Non-pigmented ciliary epithelial cell (primary cell): ENCODE measurements around the gene ACADSB.

Experiments used
- DNase-seq: peaks from one replicate; pipeline ENCODE4 v3.0.0-alpha.2; 2010; ENCODE audit warnings: low read depth

ACADSB gene

DNA sequence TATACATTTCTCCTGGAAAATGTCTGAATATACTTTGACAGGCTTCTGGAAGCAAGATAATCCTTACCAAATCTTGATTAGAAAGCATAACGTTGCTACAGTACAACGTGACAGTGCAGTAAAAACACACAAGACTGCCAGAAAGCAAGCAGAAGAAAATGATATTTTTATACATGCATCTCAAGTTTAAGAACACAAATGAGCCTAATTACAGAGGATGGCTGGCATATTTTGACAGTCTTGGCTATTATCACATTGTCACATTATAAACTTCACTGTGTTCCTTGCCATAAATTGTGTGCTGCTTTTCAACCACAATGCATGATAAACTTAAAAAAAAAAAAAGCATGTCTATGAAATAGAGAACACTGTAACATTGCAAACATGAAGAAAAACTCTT is 4.5 kb upstream of the ACADSB start:
- DNase-seq: no peak

DNA sequence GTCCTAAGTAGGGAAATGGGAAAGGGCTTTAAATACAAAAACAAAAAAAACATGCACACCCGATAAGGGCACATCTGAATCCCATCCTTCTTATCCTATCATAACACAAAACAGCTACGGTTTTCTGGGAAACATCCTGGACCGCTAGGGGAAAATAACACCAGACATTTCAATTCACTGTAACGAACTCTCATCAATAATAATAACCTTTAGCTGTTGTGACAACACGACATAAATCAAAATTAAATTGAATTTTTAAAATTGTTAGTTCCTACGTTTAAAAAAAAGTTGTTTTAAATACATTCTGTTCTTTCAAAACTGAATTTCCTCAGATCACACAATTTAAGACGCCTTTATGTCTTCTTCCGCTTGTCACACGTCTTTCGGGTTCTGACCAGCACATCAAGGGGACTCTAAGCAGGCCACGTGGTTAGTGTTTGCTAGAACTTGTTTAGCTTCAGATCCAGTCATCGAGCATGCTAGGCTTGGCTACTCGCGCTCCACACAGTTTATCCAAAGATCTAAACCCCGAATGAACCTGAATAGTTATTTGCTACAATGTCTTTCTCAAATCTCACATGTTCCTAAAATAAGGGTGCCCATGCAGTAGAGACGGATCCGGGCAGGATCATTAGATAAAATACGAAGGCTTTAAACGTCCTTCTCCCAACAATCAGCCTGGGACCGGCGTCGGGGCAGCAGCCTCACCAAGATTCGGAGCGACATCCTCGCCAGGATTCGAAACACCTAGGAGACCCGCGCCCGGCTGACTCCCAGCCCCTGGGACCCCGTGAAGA is 1.1 kb upstream of the ACADSB start:
- DNase-seq: peak; percentile 27

DNA sequence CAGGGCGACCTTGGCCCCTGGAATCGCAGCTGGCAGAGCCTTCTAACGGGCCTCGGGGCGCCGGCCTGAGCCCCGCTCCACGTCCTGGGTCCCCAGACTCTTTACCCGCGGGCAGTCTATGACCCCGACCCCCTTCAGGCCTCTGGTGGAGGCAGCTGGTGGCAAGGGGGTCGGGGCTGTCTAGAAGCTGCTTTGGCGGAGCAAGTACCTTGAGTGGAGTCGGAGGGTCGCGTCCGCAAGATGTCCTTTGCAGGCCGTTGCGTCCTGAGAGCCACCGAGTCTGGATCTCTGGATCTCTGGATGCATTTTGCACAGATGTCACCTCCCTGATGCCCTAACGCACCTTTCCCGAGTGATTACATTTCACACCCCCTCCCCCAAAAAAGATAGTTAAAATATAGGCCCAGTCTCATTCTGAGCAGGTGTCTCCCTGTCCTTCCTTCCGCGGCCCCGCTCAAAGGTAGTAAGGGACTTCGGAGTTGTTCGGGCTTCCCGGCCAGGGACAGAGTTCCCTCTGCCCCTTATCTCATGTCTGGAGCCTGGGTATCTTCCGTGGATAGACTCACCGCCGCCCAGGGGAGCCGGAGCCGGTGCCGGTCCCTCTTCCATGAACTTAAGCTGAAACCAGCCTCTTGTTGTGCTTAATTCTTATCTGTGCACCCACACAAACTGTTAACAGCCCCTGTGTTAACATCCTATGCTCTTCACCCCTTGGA is 457 bp downstream of the ACADSB start:
- DNase-seq: no peak

DNA sequence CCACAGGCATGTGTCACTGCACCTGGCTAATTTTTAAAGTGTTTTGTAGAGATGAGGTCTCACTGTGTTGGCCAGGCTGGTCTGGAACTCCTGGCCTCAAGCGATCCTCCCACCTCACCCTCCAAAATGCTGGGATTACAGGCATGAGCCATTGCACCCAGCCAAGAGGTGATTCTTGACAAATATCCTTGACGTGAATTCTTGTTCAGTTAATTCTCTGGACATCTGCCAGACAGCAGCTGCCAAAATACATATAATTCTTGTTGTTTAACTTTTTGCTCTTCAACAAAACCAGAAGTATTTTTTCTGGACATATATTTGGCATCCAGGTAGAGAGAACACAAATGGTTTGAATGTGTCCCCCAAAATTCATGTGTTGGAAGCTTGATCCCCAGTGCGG is 3.2 kb downstream of the ACADSB start:
- no peak for DNase-seq

GRCh38 chr10:123013456-123014419 is 4.9 kb downstream of the ACADSB start:
- no peak for DNase-seq

- DNase-seq: no peak
These were observed 6.0 kb downstream of the ACADSB start for GRCh38 chr10:123014772-123015171.

DNA sequence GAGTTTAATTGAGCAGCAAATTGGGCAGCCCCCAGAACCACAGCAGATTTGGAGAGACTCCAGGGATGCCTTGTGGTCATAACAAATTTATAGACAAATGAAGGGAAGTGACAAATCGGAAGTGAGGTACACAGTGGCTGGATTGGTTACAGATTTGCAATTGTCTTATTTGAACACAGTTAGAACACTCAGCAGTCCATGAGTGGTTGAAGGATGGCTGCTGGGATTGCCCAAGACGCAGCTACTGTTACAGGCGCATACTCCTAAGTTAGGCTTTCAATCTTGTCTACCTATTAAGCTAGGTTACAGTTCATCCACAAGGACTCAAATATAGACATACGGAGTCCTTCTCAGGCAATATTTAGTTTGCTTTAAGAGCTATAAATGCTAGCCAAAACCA is 7.4 kb downstream of the ACADSB start:
- DNase-seq: no peak

- no peak for DNase-seq
These were observed 8.8 kb downstream of the ACADSB start for GRCh38 chr10:123017421-123018165.

DNA sequence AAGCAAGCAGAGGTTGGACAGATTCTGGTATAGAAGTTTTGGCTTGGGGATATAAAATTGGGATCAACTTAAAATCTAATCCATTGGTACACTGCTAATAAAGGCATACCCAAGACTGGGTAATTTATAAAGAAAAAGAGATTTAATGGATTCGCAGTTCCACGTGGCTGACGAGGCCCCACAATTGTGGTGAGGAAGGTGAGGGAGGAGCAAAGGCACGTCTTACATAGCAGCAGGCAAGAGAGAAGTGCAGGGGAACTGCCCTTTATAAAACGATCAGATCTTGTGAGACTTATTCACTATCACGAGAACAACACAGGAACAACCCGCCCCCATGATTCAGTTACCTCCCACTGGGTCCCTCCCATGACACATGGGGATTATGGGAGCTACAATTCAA is 9.7 kb downstream of the ACADSB start:
- DNase-seq: no peak

DNA sequence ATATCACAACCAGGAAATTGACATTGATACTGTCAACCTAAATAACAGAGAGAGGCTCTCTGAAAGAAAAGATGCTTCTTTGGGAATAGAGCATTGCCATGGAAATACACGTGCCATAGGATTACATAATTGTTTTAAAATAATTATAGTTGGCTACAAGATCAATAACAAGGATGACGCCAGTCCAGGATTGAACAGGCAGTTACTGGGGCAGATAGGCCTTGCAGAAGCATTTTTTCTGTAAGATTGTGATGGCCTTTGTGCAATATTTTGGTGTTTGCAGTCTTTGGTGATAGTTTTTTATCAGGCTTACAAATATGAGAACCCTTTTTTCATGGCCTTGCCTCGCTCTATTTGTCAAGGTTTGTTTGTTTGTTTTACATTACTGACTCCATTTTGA is 10.5 kb downstream of the ACADSB start:
- DNase-seq: no peak

- DNase-seq: no peak
These were observed 11.3 kb downstream of the ACADSB start for GRCh38 chr10:123019941-123020703.

- no peak for DNase-seq
These were observed 12.7 kb downstream of the ACADSB start for GRCh38 chr10:123021517-123021916.

DNA sequence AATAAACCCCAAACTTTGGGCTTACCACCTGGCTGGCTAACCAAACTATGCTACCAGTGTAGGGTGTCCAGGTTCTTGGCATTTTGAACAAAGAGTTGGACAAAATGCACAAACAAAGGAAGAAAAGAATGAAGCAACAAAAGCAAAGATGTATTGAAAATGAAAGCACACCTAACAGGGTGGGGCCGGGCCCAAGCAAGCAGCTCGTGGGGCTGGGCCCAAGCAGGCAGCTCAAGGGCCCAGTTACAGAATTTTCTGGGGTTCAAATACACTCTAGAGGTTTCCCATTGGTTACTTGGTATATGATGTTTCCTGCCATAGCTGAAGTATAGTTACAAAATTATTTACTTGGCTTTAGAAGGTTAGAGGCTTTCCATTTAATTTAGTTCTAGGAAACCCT is 15.7 kb downstream of the ACADSB start:
- no peak for DNase-seq

DNA sequence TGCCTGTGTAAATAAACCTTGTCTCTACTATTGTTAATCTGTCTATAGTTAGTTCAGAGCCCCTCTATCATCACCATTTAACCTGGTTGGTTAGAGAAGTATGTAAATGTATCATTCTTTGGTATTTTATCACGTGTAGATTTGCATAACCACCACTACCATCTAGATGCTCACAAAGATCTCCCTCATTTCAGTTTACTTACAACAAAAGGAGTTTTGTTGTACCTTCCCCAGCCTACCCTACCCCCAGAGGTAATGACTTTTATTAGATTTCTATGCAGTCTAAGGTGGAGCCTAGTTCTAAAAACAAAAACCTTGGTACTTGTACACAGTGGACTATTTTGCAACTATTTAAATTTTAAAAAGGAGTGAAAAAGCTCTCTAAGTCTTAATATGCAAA is 17.5 kb downstream of the ACADSB start:
- DNase-seq: no peak

DNA sequence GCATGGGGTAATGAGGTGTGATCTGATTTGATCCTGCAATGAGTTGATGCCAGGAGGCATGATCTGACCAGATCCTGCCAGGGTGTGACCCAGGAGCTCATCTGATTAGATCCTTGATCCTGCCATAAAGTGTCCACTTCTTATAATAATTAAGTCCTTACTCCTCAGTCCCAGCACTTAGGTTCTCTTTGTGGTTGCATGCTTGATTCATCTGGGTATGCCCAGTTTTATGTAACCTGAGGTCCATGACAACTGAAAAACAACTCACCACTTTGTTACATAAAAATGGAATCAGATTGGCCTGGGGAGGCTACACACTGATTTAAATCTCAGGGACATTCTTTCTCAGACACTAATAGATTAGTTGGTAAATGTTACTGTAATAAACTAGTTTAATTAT is 19.1 kb downstream of the ACADSB start:
- DNase-seq: no peak

- no peak for DNase-seq
These were observed 22.3 kb downstream of the ACADSB start for GRCh38 chr10:123031124-123031523.

DNA sequence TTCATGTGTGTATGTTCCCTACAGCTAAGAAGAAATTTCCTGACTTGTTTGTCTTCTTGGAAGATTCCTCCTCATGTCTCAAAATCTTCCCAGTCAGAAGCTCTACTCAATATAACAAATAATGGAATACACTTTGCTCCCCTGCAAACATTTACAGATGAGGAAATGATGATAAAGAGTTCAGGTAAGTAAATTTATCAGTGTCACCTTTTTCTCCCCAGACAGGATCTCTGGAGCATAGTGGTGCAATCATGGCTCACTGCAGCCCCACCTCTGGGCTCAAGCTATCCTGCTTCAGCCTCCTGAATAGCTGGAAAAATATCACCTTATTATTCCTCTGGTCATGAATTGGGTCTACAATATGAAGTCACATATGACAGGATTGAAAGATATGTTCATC is 25.5 kb downstream of the ACADSB start:
- no peak for DNase-seq

GRCh38 chr10:123035467-123036086 is 26.8 kb downstream of the ACADSB start:
- DNase-seq: no peak

- DNase-seq: no peak
These were observed 30.2 kb downstream of the ACADSB start for GRCh38 chr10:123038782-123039631.

DNA sequence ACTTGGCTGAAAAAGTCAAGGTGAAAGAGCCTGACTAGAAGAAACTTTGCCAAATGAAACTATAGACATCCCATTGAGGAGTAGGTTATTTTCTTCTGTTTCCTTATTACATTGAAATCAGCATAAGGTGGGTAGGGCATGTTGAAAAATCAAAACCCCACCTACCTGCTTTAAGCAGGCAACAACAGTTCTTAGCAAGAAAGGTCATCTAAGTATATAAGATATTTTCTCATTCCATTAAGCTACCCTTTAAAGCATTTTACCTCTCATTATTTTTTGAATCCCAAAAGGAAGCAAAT is 30.8 kb downstream of the ACADSB start:
- no peak for DNase-seq
